Sigmoid colon (tissue), 4 donors: Measurements from ENCODE around the gene DBN1.

ENCODE experiments used
- CTCF ChIP-seq, 4 experiments: fragments of 450-650 bp in 3 of 4; fragments of 200-600 bp in 1 of 4; IDR thresholded peaks; one replicate each; pipeline ENCODE4 v1.5.1; 2016 to 2019; ENCODE audit warnings: antibody characterized with exemption in 4 of 4, mild to moderate bottlenecking in 3 of 4, moderate library complexity in 2 of 4
- EP300 ChIP-seq, 4 donors: sonication (generic); formaldehyde crosslinking; IDR thresholded peaks; one replicate each; pipeline ENCODE4 v1.6.1; 2017; ENCODE audit warnings: antibody characterized with exemption in 4 of 4
- POLR2A ChIP-seq, 2 donors: fragments of 450-650 bp; IDR thresholded peaks; one replicate each; pipeline ENCODE4 v1.6.1; 2016; ENCODE audit warnings: antibody characterized with exemption in 2 of 2, mild to moderate bottlenecking in 2 of 2, moderate library complexity in 2 of 2

GRCh38 chr5:177472460-177473442, 683 bp downstream of the DBN1 start:
- TF ChIP-seq CTCF (IDR thresholded peaks at IDR 0.05) (no peak), EP300 (IDR thresholded peaks at IDR 0.05) (no peak), POLR2A (IDR thresholded peaks at IDR 0.05) (no peak)
